Pancreas (tissue), 10 donors: ENCODE results near the gene AKR1A1. TPM values are rescaled to one million over a fixed set of nuclear protein-coding genes. Genes with fewer than 3 reads are reported as not detected.

Experiments
- ATAC-seq, 4 donors: fragments of 200-7000 bp; cut with Tn5 transposase; one replicate each; pipeline versions ENCODE4 v1.8.0 to v1.9.1; 2020; ENCODE audit warnings: mild to moderate bottlenecking in 4 of 4, moderate library complexity in 4 of 4
- DNase-seq, 6 donors: peaks; one replicate each; pipeline ENCODE4 v3.0.0-alpha.2; 2020
- FAIRE-seq: peaks from 2 replicates; lab custom pipeline; 2012; peaks lifted over from hg19 to GRCh38; lab: Jason Lieb, UNC
- H3K27ac ChIP-seq, 4 donors: fragments of 200-600 bp; sonication (generic); 1 replicate in 3 of 4; 2 replicates in 1 of 4; pipeline versions ENCODE4 v1.5.0 to v1.8.0; 2020
- H3K27me3 ChIP-seq, 4 donors: fragments of 200-600 bp; one replicate each; pipeline ENCODE4 v1.8.0; 2021
- H3K36me3 ChIP-seq, 3 donors: fragments of 200-600 bp; sonication (generic) in 1 of 3; one replicate each; pipeline versions ENCODE4 v1.5.0 to v1.8.0; 2020 to 2021
- H3K4me1 ChIP-seq, 3 donors: fragments of 200-600 bp; one replicate each; pipeline ENCODE4 v1.8.0; 2021
- H3K4me3 ChIP-seq, 4 donors: fragments of 200-600 bp; sonication (generic) in 2 of 4; one replicate each; pipeline versions ENCODE4 v1.5.0 to v1.8.0; 2020 to 2021
- H3K9me3 ChIP-seq, 4 donors: fragments of 200-600 bp; one replicate each; pipeline ENCODE4 v1.8.0; 2021
- CTCF ChIP-seq, 4 donors: fragments of 200-600 bp; sonication (generic) in 3 of 4; IDR thresholded peaks; one replicate each; pipeline versions ENCODE4 v1.5.0 to v1.8.0; 2021; ENCODE audit warnings: antibody characterized with exemption in 4 of 4
- WGBS, 2 donors: extraction: QIAGEN DNeasy Blood & Tissue Kit; methylation state at CpG; one replicate each; pipeline ENCODE4 v1.1.7; 2013; 5-methylcytosine and 5-hydroxymethylcytosine counted together
- intact Hi-C, 3 donors: fragments of 100-400 bp; cut with DNase I; formaldehyde crosslinking; loops; one replicate each; pipeline versions ENCODE4 v1.11.1 to v1.14.2; 2022
- polyA plus RNA-seq, 2 donors: library from polyadenylated mRNA; stranded (reverse); fragments of 200-250 nt; gene quantifications; one replicate each; pipeline ENCODE4 v1.2.3, GENCODE V29; 2013
- total RNA-seq, 6 donors: library from RNA; stranded (reverse); fragmentation: NEBNext Ultra II Directional in 4 of 6; extraction: Animal tissue kit (Norgen Biotek cat#: 25700) in 4 of 6; gene quantifications; one replicate each; pipeline versions ENCODE4 v1.2.1 to v1.2.4, GENCODE V29; 2021 to 2023
- donor health status: healthy with polysubstance abuse.
- donor health status: DM: no; HTN: no; CAD: no; lungs with moderate emphysema.
- donor health status: DM: no; HTN: no; CAD: no.
- donor health status: control.
- donor health status: control.
- donor health status: Bipolar disorder and iron deficiency.
- donor health status: DM: yes; HTN: yes; CAD: no.
- donor health status: DM: no; HTN: no; CAD: no.
- donor health status: DM: no; HTN: no; CAD: no.
- donor health status: DM: yes; HTN: yes; CAD: no.

Gene AKR1A1
- total and polyA plus RNA-seq, 8 donors = 77.6 to 138 (median 124) TPM

GRCh38 chr1:45619149-45619921, 68.7 kb downstream of the AKR1A1 start:
- ATAC-seq = no peak
- WGBS, 2 donors = 65 to 77% methylated on average over 8 of the region's 8 CpGs
- Histone ChIP-seq H3K9me3 (no peaks in the 10 kb centered on the region), H3K4me1 (no peaks in the 10 kb centered on the region), H3K27me3 (no peaks in the 10 kb centered on the region), H3K4me3 (no peak overlapping the region), H3K27ac (no peak overlapping the region), H3K36me3 (peaks cover 0 to 38% (median 36%) of the 10 kb centered on the region in 3 donors)
- intact Hi-C loops = no loop called here
- no peak for DNase-seq
- FAIRE-seq = no peak
- TF ChIP-seq CTCF (IDR thresholded peaks at IDR 0.05) = no peak

Other genes starting within 250 kb of the AKR1A1 start
- under 1 TPM in 5 of 6 donors, not detected in 1; 0.14 to 0.85 (median 0.31) TPM for gene HPDL, start 223.9 kb upstream of the AKR1A1 start, total RNA-seq
- gene HPDL, start 223.9 kb upstream of the AKR1A1 start, polyA plus RNA-seq = under 1 TPM; 0.23 TPM
- 1 to 10 TPM; 2.4 to 4.4 (median 3.4) TPM for gene TOE1, start 210.7 kb upstream of the AKR1A1 start, total RNA-seq
- 1 to 10 TPM; 4.8 to 8.2 TPM for gene TOE1, start 210.7 kb upstream of the AKR1A1 start, polyA plus RNA-seq
- 10 to 100 TPM in 5 of 6 donors, 1 to 10 TPM in 1; 9.5 to 13.9 (median 11.7) TPM for gene MUTYH, start 210.4 kb upstream of the AKR1A1 start, total RNA-seq
- 10 to 100 TPM; 31.6 to 44.2 TPM for gene MUTYH, start 210.4 kb upstream of the AKR1A1 start, polyA plus RNA-seq
- gene TESK2, start 59.7 kb upstream of the AKR1A1 start, total RNA-seq = 1 to 10 TPM; 1.9 to 3.6 (median 2.6) TPM
- gene TESK2, start 59.7 kb upstream of the AKR1A1 start, polyA plus RNA-seq = 1 to 10 TPM; 1.5 to 3.2 TPM
- 1 to 10 TPM; 1.2 to 4.0 (median 2.2) TPM for gene CCDC163, start 50.8 kb upstream of the AKR1A1 start, total RNA-seq
- gene CCDC163, start 50.8 kb upstream of the AKR1A1 start, polyA plus RNA-seq = 1 to 10 TPM; 3.2 to 4.6 TPM
- 1 to 10 TPM; 3.2 to 5.7 (median 4.0) TPM for gene MMACHC, start 50.5 kb upstream of the AKR1A1 start, total RNA-seq
- 1 to 10 TPM; 1.2 to 1.5 TPM for gene MMACHC, start 50.5 kb upstream of the AKR1A1 start, polyA plus RNA-seq
- gene PRDX1, start 28.9 kb upstream of the AKR1A1 start, total RNA-seq = 100 to 1,000 TPM in 2 of 6 donors, 10 to 100 TPM in 4; 49.3 to 124 (median 61.7) TPM
- gene PRDX1, start 28.9 kb upstream of the AKR1A1 start, polyA plus RNA-seq = 100 to 1,000 TPM; 111 to 142 TPM
- 10 to 100 TPM; 14.5 to 29.5 (median 21.7) TPM for gene NASP, start 33.2 kb downstream of the AKR1A1 start, total RNA-seq
- gene NASP, start 33.2 kb downstream of the AKR1A1 start, polyA plus RNA-seq = 100 to 1,000 TPM in 1 of 2 donors, 10 to 100 TPM in 1; 55.6 to 113 TPM
- 1 to 10 TPM in 3 of 6 donors, under 1 TPM in 3; 0.64 to 1.6 (median 1.1) TPM for gene CCDC17, start 73.2 kb downstream of the AKR1A1 start, total RNA-seq
- gene CCDC17, start 73.2 kb downstream of the AKR1A1 start, polyA plus RNA-seq = 1 to 10 TPM; 2.1 to 2.3 TPM
- gene GPBP1L1, start 135.7 kb downstream of the AKR1A1 start, total RNA-seq = 10 to 100 TPM; 50.9 to 84.3 (median 55.8) TPM
- 10 to 100 TPM; 21.9 to 41.7 TPM for gene GPBP1L1, start 135.7 kb downstream of the AKR1A1 start, polyA plus RNA-seq
- gene TMEM69, start 137.4 kb downstream of the AKR1A1 start, total RNA-seq = 10 to 100 TPM in 1 of 6 donors, 1 to 10 TPM in 5; 5.7 to 11.2 (median 7.9) TPM
- gene TMEM69, start 137.4 kb downstream of the AKR1A1 start, polyA plus RNA-seq = 10 to 100 TPM in 1 of 2 donors, 1 to 10 TPM in 1; 5.9 to 13.6 TPM
- 10 to 100 TPM in 1 of 6 donors, 1 to 10 TPM in 5; 7.3 to 11.3 (median 9.0) TPM for gene IPP, start 199.8 kb downstream of the AKR1A1 start, total RNA-seq
- 1 to 10 TPM; 3.1 to 3.5 TPM for gene IPP, start 199.8 kb downstream of the AKR1A1 start, polyA plus RNA-seq